HG03520 (cell line): ENCODE data around the gene NPM3.

Experiments used
- ATAC-seq: cut with Tn5 transposase; IDR thresholded peaks from one replicate; pipeline ENCODE4 v1.9.1; 2021; ENCODE audit warnings: mild to moderate bottlenecking, moderate library complexity; ENCODE audit not compliant: unreplicated experiment

NPM3 gene

DNA sequence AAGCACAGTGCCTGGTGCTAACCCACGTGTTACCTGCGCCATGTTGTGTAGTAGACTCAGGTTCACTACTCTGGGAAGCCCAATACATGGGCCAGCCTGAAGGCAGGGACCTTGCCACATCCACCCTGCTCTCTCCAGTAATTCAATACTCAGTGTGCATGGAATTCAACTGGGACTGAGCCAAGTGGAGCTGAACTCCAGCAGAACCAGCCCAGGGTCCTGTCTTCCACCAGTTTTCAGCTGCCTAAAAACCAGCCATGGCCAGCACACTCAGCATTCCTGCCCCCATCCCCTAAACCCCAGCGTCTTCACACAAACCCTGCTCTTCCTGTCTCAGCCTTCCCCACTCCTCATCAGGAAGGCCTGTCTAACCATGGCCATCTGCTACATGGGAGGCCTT is 22.7 kb downstream of the NPM3 start:
- ATAC-seq: no peak

DNA sequence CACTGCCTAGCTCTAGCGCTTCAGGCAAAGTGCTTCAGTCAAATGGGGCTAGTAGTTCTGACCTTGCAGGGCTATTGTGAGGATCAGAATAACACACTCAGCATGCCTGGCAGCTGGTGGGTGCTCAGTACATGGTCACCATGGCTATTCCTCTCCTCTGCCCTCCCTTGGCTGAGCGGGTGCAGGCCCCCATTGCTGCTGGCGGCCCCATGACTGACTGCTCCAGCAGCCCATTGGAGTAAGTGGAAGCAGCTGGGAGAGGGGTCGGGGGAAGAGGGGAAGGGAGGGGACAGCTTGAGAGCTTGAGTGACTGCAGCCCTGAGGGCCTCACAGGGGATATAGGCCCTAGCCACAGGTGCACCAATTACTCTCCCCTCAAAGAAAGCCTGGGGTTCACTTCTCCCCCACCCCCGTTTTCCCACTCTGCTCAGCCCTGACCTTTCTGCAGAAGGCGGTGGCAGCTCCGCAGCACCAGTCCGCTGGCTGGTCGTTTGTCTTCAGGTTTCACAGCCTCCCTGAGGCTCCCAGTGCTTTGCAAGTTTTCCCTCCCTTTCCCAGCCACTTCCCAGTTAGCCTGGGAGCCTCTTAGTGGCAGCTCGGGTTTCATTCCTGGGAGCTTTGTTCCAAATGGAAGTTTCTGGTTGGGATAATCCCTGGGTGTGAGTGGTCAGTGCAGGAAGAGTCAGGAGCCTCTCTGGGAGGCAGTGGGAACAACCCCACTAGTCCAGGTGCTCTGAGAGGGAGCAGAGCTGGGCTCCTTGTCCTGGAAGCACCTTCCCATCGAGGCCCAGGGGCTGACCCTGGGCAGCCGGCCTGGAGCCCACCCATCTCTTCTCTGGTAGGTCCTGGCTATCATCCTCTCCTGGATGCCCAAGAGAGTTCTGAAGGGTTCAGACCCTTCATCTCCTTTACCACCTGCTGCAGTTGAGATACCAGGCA is 23.7 kb downstream of the NPM3 start:
- no peak for ATAC-seq

DNA sequence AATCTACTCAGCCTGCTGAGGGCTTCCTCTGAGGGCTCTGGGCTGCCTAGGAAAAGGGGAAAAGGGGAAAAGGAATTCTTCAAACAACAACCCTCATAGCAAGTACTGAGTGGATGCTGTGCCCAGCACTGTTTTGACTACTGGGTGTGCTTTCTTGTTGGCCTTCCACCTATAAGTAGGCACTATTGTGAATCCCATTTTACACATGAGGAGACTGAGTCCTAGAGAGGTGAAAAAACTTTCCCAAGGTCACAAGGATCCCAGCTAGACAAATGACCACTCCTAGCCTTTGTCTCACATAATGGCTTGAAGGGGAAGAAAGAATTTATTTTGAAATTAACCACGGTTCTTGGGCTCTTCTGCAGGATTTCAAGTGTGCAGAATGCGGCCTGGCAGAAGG is 24.4 kb downstream of the NPM3 start:
- ATAC-seq: no peak

DNA sequence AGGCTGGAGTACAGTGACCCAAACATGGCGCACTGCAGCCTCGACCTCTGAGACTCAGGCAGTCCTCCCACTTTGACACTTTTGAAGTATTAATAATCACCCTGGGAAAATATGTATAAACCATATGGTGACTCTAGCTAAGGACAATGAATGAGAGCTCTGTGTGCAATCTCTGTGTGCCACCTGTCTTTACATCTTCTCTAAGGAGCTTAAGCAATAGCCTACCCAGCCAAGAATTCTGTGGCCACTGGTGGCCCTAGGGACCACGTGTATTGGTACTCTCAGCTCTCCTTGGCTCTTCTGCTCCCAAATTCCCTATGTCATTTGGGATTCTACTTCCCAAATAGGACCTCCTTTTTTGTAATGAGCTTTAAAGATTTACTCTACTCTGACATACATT is 31.0 kb downstream of the NPM3 start:
- no peak for ATAC-seq

DNA sequence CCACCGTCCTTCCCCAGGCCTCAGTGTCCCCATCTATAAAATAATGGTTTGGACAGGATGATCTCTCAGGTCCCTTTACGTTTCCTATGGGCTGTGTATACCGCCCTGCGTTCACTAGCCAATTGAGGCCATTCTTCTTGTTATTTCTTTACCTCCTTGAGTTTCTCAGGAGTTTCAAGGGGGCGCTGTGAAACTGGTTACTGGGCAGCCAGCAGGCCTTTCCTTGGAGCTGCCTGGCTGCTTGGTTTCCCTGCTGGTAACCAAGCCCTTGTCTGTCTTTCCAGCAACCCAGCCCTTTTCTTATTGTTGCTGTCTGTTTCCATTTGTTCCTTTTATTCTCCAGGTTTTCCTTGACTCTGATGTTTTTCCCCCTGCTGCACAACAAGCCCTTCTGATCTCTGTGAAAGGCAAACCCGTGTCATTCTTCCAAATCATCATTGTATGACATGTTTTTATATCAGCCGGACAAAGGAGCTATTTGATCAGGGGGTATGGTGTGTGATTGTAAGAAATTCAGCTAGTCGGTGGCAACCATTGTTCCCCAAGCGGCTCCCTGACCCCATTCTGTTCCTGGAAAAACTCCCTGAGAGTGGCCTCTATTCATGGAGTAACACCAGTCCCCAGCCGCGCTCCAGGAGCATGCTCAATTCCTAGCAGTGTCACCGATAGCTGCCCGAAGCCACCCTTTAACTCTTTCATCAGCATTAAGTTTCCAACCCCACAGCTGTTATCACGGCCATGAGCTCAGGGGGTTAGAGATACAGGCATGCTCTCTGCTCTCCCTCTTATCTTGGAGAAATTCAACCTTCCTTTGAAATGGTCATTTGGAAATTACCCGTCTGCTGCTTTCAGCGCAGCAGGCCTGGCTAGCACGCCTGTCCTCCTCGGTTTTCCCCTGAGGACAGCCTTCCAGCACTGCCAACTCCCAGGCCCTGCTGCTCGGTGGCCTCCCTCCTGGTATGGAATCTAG is 33.9 kb downstream of the NPM3 start:
- no peak for ATAC-seq

DNA sequence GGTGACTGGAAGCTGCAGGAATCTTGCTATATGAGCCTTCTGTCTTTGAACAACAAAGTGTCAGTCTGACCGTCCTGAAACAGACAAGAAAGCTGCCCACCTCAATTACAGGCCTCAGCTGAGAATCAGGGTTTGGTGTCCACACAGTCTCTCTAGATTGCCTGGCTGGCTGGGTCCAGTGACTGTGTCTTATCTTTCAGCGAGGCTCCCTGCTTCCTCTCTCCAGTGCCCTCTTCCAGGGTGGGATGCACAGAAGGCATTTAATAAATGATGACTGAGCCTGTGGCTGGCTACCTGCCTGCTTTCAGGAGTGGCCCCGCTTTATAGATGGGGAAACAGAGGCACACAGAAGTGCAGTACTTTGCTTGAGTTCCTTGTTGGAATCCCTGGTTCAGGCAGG is 34.8 kb downstream of the NPM3 start:
- ATAC-seq: no peak

DNA sequence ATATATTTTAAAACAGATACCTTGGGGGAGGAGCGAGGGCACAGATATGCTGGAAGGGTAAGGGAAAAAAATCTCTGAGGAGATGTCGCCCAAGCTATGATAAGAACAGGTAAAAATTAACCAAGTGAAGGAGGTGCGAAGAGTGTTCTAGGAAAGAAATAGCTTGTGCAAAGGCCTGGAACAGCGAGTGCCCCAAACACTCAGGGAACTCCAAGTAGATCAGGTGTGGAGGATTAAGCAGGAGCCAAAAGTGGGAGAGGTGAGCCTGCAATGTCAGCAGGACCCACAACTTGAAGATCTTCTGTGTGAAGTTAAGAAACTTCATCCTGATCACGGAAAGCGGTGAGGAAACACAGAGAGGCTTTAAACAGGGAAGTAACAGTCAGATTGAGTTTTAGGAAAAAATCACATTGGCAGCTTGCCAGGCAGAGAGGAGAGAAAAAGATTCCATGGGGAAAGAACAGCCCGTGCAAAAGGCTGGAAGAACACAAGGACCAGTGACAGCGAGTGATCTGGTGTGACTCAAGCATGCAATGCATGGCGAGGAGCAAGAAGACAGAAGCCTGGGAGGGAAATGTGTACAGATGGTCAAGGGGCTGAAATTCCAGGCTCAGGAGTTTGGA is 38.1 kb downstream of the NPM3 start:
- ATAC-seq: no peak

DNA sequence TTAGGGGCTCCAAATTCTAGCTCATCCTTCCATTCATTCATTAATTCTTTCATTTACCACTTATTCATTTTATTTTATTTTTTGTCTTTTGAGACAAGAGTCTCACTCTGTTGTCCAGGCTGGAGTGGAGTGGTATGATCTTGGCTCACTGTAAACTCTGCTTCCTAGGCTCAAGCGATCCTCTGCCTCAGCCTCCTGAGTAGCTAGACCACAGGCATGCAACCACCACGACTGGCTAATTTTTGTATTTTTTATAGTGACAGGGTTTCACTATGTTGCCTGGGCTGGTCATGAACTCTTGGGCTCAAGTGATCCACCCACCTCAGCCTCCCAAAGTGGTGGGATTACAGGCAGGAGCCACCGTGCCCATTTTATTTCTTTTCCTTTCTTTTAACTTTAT is 39.0 kb downstream of the NPM3 start:
- ATAC-seq: no peak

DNA sequence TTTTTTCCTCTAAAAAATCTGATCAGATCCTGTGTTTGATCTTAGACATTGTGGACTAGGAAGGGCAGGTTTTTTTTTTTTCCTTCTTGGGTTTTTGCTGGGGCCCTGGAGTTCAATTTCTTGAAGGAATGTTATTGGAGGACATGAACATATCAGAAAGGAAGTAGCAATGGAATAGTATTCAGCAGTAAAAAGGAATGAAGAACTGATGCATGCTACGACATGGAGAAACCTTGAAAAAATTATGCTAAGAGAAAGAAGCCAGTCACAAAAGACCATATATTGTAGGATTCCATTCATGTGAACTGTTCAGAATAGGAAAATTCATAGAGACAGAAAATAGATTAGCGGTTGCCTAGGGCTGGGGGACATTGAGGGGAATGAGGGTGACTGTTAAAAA is 41.3 kb downstream of the NPM3 start:
- no peak for ATAC-seq

DNA sequence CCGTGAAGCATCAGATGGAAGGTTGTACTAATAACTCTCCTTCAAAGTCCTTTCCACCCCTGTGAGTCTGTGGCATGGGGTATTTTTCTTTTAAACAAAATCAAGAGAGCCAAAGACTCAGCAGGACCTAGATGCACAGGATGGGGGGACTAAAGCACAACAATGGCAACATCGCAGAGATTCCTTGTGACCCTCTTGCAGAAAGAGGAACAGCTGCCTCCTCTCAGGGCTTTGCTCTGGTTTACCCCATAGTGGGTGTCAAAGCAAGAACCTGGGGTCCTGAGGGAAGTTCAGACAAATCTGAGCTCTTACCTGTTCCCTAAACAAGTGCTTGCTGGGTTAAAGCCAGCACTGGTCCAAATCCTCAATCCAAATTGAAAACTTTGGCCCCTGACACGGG is 46.6 kb downstream of the NPM3 start:
- no peak for ATAC-seq

DNA sequence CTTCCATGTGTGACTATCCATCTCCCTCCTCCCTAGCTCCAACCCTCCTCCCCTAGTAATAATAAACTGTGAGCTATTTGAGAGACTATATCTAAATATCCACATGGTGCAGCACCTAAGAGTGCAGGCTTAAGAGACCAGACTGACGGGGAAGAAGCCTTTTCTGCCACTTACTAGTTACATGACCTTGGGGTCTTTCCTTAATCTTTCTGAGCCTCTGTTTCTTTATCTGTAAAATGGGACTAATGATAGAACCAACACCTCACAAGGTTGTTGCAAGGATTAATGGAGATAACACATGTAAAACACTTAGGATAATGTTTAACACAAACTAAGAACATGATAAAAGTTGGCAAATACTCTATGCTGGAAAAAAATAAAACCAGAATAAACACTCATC is 51.1 kb downstream of the NPM3 start:
- no peak for ATAC-seq
